Daoy (cell line): Measurements from ENCODE around the gene DOK4. TPM values are rescaled to one million over a fixed set of nuclear protein-coding genes. Genes with fewer than 3 reads are reported as not detected.

ENCODE experiments used
- DNase-seq: peaks from one replicate; pipeline ENCODE4 v3.0.0-alpha.2; 2015; ENCODE audit warnings: low read depth
- total RNA-seq: library from RNA; depleted of rRNA; stranded (reverse); fragments of >200 nt; shearing (Covaris generic); gene quantifications from 2 replicates; pipeline ENCODE4 v1.2.3, GENCODE V29; 2014

The DOK4 gene
- total RNA-seq, 1 experiment from 2014 or later = 5.3 TPM

DNA sequence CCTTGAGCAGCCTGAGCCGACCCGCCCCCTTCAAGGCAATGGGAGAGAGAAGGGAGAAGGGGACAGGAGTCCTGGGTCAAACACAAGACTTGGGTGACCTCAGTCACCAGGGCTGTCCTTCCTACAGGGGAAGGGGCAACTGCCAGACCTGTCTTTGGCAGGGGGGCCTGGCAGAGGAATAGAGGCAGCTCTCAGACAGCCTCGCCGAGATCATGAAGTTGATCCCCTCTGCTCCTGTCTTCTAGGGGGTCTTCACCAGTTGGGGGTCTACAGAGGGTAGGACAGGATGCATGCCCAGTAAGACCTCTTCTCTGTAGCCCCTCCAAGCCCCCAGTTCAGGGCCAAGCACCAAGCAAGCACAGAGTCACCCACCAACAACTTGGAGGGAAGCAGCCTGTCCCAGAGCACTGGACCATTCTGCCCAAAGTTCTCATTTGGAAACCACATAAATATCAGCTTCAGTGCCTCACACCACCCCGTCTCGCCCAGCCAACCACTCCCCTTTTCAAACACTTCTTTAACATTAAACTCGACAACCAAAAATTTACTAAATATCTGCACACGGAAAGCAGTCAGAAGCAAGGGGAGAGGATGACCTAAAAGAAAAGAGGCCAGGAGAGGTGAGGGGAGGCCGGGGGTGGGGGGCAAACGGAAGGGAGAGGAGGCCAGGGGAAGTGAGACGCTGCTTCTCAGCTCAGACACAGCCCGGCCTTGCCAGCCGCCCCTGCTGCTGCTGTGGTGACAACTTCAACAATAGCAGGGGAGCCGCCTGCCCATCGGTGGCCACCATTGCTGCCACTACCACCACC, 7.7 kb downstream of the DOK4 start:
- no peak for DNase-seq

DNA sequence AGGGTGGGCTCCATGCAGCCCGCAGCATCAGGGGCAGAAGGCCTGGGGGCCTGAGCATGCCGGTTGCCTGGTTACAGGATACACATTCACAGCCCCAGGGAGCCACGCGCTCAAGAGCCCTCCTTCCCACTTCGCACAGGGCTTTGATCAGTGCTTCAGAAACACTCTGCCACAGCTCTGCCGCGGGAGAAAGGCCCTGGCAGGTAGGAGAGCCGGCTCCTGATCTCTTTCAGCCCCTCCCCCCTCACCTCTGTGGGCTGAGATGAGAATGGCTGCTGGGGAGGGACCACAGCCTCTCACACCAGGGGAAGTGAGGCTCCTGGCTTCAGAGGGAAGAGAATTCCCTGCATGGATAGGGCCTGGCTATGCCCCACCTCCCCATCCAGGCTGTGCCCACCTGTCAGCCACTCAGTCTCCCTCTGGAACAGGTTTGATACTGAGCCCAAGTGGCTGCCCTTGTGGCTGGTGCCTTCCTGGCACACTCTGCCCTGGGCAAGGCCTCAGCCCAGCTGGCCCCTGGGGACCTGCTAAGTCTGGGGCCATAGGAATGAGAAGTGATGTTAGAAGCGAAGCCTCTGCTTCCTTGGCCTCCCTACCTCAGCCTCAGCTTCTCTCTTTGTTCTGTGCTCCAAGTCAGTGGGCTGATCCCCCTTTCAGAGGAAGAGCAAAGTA, 8.6 kb downstream of the DOK4 start:
- no peak for DNase-seq

DNA sequence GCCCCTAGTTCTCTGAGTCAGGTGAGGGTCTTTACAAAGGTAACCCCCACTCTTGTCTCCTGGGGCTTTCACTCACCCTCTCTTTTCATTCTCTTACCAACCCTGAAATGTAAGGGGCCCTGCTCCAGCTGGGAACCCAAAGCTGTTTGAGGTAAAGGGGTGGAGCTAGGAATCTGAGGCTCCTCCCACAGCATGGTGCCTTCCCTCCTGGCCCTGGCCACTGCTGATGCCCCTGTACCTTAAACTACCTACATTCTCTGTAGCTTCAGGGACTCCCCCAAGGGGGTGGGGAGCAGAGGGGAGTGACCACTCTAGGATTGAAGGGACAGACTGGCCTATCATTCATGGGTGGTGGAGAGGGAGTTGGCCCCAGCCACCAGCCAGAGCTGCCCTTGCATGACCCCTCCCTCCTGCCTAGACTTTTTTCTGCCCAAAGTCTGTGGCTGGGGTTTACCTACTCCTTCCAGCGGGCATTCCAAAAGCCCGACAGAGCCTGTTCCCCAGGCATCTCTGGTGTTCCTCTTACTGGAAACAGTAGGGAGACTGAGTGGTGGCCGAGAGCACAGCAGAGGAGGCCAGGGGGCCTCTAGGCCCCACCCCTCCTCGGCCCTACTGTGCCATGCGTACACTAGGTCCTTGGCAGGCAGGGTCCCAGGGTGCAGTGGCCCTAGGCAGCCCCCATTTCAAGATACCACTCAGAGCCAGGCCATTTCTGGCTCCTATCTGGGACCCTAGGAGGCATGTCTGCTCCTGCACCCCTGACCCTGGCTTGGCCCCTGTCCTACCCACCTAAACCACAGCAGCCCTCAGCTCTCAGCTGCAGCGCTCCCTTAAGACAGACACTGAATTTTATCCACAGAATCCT, 9.5 kb downstream of the DOK4 start:
- DNase-seq = no peak

DNA sequence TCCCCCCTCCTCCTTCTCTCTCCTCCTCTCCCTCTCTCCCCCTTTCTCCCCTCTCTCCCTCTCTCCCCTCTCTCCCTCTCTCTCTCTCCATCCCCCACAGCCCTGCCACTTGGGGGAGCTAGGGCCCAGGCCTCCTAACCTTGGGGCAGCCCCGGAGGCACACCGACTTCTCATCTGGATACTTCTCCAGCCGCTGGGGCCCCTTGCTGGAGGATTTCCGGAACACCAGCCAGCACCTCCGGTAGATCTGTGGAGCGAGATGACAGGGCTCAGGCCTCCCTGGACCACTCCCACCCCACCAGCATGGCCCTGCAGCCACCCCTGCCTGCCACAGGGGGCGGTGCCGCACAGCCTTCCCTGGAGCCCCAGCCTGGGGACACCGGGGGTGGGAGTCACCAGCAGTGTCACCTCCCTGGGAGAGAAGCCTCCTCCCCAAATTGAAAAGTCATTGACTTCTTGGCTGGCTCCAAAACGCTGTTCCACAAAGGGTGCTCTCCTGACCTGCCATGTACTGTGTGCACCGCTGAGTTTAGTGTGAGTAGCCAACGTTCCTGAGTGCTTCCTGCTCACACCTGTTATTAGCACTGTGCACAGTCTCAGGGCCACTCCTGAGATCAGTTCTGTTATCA, 10.5 kb downstream of the DOK4 start:
- DNase-seq = peak; percentile 55

DNA sequence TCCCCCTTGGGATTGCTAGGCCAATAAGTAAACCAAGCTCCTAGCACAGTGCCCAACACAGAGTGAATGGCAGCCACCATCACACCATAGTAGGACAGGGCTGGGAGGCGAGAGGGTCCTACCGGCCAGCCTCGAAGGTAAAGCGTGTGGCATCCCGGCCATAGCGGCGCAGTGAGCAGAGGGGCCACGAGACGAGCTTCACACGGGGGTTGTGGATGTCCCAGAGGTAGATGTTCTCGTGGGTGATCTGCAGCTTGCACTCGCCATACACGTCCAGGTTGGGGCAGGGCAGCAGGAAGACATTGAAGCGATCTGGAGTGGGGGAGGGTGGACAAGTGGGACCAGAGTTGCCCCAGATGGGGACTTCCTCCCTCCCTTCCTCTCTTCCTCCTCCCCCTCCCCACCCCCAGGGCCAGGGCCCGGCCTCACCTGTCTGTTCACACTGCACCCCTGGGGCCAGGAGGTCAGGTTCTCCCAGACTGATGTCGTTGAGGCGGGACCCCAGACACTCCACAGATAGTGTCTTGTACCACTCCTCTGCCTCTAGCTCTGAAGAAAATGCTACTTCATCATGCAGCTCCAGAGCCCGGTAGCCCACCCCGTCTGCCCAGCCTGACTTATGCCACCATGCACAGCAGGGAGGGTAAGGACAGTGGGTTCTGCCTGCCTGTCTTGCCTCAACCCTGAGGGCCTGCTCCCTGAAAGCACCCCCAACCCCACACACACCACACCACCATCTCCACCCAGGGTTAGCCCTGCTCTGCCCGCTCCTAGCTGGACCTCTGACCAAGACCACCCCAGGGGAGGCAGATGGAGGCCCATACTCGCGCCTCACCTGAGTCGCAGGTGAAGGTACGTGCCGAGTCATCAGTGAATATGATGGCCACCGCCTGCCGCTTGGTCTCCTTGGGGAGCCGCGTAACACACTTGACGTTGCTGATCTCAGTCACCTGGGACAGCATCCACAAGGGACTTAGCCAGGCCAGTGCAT, 11.3 kb downstream of the DOK4 start:
- no peak for DNase-seq

DNA sequence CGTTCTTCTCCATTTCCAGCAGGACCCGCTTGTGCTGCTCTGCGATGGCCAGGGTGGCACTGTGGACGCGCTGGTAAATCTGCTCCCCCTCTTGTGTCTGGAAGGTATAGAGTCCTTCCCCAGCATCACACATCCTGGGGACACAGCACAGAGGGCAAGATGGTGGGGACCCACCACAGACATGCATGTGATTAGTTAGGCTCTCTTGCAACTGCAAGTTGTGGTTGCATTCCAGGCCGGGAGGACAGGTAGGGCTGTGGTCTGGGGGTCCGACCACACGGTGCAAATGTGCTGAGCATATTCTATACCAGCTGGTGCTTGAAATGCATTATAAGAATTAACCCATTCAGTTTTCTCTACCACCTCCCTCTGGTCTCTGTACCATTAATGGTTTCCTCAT, 12.4 kb downstream of the DOK4 start:
- DNase-seq = no peak

DNA sequence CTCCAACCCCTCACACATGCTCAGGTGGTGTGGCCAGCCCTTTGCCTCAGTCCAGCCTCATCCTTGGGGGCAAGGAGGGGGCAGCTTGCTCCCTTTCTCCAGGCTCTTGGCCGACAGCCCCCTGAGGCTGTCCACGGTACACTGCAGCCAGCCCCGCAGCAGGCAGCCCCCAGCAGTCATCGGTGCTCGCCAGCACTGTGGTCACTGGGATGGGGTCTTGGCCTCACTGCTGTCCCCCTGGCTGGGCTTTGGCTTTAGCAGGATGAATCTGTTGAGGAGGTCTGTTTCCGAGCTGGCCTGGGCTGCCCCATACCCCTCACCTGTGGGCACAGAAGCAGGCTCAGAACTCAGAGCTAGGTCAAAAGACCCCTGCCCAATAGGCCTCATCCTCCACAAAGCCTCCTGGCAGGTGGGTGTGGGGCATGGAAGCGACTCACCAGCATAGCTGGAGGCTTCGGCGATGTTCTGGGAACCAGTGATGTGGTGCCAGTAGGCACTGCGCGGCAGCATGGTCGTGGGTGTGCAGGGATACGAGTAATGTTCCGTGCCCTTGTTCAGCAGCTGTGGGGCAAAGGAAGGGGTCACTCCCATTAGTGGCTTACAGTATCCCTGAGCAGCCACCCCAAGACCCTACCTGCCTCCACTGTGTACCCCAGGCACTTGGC, 13.0 kb downstream of the DOK4 start:
- DNase-seq = no peak

DNA sequence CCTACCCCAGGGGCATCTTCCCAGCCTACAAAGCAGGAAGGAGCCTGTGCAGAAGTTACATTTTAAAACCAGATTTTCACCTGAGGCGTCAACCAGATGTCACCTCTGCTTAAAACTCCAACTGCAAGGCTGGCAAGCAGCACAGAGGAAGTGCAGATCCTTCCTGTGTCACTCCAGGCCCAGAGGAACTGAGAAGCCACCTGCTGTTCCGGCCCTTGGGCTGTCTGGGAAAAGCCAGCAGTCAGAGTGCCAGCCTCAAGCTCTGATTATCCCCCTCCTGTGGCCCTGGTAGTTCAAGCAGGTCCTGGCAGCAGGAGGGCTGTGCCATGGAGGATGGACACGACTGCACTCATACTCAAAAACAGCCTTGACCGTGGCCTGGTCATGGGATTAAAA, 13.6 kb downstream of the DOK4 start:
- DNase-seq = no peak

DNA sequence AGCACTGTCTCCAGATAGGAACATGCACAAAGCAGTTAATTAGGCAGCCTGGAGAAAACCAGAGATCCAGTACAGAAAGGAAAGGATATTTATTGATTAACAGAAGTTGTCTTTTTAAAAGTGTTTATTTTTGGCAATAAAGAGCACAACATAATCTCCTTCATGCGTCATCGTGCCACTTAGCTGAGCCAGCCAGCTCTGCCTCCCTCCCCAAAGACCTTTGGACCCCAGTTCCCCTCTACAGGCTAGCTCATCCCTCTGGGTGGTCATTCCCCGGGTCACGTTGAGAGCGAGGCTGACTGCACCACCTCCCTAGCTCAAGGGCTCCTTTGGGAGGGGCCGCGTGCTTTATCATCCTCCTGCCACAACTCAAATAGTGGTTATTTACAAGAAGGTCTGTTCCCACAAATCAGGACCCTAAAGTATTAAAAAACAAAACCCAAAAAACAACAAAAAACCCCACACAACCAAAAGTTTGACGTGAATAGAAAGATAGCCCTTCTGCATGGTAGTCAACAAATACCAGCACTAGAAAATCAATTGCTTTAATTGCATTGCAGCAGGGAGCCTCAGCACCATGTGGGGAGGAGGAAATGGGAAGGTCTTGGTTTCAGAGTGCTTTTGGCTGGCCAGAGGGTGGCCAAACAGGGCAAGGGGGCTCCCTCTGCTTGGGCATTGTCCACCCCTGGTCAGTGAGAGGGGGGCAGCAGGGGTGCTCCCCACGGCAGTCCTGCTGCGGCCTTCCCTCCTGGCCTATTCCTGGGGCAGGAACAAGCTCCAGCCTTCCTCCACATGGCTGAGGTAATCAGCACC, 14.2 kb downstream of the DOK4 start:
- DNase-seq = no peak

DNA sequence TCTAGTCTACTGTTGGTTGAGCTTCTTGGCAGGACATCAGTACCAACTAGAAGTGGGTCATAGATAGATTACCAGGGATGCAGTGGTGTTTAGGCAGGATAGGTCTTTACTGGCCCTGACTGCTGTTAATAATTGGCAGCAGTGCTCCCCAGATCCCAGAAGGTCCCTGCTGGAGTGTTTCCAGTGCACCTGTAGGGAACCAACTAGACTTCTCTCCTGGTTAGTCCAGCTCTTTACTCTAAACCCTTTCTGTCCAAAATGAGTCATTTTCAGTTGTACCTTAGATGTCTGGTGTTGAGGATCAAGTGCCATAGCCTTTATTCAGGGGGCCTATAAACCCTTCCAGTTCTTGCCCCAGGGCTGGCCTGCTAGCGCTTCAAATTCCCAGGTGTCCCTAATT, 15.1 kb downstream of the DOK4 start:
- DNase-seq = no peak

DNA sequence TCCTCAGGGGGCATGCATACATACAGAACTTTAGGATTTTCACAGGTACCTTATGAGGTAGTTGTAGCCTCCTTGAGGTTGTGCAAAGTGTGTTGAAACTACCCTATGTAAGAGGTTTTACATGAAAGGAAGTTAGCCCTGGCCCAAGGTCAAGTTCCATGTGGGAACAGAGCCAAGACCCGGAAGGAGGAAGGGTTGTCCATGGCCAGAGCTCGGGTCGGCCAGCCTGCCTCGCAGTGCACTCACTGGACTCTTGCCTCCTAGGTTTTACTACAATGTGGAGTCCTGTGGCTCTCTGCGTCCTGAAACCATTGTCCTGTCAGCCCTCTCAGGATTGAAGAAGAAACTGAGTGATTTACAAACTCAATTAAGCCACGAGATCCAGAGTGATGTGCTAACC, 15.6 kb downstream of the DOK4 start:
- no peak for DNase-seq

DNA sequence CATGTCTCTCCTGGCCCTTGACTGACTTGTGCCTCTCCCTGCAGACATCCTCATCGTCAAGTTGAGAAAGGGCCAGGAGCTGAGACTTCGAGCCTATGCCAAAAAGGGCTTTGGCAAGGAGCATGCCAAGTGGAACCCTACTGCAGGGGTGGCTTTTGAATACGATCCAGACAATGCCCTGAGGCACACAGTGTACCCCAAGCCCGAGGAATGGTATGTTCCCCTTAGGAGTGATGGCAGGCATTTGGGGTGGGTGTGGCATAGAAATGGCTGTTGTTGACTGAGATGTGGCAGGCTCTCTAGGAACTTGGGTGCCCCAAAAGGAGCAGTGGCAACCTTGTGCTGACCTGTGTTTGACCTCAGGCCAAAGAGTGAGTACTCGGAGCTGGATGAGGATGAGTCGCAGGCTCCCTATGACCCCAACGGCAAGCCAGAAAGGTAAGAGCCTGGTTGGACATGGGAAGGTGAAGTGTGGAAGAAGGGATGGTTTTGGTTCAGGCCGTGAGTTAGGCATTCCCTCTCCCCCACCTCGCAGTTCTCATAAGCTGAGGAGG, 16.3 kb downstream of the DOK4 start:
- DNase-seq = no peak

DNA sequence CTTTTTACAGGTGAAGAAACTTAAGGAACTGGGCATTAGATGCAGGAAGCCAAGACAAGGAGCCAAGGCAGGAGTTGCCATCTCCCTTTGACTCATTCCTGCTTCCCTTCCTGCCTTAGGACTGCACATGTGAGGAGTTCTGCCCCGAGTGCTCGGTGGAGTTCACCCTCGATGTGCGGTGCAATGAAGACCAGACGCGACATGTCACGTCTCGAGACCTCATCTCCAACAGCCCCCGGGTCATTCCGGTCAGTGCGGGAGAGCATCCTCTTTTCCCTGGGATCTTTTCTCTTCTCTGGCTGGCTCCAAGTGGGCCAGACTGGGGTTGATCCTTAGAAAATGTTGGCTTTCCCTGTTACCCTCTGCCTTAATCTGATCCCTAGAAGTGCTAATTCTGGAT, 17.2 kb downstream of the DOK4 start:
- DNase-seq = no peak

DNA sequence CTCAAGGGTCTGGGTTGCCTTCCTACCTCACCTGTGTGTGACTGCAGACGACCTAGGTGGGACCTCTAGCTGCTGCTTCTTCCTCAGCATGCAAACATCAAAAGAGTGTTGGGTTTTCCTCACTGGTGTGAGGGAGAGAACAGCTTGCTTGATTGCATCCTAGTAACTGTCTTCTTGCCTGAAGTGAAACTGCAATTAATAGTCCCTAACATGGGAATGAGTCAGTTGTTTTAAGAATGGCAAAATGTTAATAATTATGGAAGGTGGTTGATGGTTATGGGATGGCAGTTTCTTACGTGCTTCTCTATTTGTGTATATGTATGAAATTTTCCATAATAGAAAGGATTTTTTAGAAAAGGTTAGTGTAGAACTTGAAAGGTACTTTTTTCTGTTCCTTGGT, 17.9 kb downstream of the DOK4 start:
- no peak for DNase-seq

DNA sequence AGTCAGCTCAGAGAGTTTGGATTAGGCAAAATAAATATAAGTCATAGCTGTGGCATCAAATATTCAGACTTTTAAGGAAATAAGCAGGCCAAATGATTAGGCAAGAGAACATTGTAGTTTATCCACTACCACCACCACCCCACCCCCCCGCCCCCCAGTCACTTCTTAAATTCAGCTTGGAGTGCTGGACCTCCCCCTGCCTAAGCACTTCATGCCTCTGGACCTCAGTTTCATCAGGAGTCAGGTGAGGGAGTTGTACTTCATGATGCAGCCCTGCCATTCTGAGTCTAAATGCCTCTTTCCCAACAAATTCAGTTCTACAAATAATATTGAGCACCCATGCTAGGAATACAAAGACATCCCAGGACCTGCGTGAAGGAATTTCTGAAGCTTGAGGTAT, 21.8 kb downstream of the DOK4 start:
- DNase-seq = no peak

DNA sequence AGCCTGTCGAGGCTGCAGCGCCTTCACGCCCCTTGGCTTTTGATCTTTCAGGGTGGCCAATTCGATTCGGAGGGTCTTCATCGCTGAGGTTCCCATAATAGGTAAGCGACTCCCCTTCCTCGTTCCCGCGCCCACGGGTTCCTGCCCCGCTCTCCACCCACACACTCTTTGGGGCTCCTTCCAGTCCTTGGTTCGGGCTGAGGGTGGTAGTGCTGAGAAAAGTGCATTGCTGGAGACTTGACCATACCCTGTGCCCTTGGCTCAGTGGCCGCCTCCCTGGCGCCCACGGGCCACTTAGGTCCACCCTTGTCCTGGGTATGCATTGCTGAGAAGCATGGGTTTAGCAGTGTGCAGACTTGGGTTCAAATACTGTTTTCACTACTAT, 23.3 kb downstream of the DOK4 start:
- no peak for DNase-seq

DNA sequence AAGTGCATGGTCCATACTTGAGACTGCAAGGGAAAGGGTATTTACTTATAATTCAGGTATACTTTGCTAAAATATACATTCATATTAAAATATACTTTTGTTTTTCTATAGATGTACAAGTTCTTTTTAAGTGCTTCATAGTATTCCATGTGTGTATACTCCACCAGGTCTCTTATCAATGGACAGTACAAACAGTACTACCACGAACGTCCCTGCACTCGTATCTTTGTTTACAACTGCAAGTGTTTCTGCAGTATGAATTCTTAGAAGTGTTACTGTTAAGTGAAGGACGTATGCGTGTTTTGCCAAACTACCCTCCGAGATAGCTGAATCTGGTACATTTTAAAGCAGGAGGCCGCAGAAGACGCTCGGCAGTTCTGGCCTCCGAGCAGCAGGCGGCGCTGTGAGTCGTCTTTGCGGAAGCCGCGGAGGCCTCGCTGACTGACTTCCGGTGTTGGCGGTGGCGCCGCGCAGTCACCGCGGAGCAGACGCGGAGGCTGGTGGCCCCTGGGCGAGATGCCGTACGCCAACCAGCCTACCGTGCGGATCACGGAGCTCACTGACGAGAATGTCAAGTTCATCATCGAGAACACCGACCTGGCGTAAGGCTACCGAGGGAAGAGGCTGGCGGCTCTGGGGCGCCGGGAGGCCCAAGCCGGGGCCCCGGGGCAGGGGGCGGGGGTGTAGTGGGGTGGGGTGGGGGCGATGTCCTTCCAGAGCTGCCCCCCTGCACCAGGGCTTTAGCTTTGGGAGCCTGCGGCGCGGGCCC, 23.9 kb downstream of the DOK4 start, which contains the start of gene POLR2C:
TSS of gene POLR2C (plus strand) at position 471 of the 769 bp plus-strand sequence. CDS start at position 517, 46 bp downstream.
- peak; percentile 86 for DNase-seq

DNA sequence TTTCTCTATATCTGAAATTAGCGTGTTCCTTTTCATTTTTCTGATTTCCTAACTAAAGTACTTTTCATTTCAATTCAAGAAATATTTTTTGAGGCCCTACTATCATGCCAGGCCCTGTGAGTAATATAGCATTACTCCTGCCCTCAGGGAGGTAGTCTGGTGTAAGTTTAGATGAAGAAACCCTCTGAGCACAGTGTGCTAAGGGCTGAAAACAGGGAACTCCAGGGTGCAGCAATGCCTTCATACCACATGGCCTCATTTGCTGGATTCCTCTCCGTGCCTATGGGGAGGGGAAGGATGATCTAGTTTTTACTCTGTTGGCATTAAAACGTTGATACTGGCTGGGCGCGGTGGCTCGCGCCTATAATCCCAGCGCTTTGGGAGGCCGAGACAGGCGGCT, 34.3 kb downstream of the DOK4 start:
- no peak for DNase-seq
